ENCODE results near the gene CCDC116. TPM values are rescaled to one million over a fixed set of nuclear protein-coding genes. Genes with fewer than 3 reads are reported as not detected.

The CCDC116 gene
- polyA plus RNA-seq, 1 donor from 2014 or later, result 0.28 TPM

- Histone ChIP-seq H3K9ac (ENCODE audit: low read length) (no peak overlapping the region), H3K4me3 (ENCODE audit: low read length) (no peak overlapping the region), H3K9me2 (ENCODE audit: insufficient read depth, low read length) (no peaks in the 10 kb centered on the region), H3K27me3 (ENCODE audit: insufficient read depth, low read depth, low read length) (no peaks in the 10 kb centered on the region), H3F3A (ENCODE audit: insufficient read depth, low read length, poor library complexity, severe bottlenecking) (no peaks in the 10 kb centered on the region), H3K4me2 (ENCODE audit: low read length) (no peak overlapping the region), H3K9me3 (ENCODE audit: low read length) (no peaks in the 10 kb centered on the region), H3K27ac (ENCODE audit: low read length) (no peak overlapping the region), H2AFZ (ENCODE audit: low read depth, low read length) (no peak overlapping the region), H3K36me3 (ENCODE audit: insufficient read depth, low read length) (no peaks in the 10 kb centered on the region), H4K20me1 (ENCODE audit: insufficient read depth) (no peaks in the 10 kb centered on the region), H3K79me2 (replicated peaks; ENCODE audit: insufficient read depth, low read length) (no peaks in the 10 kb centered on the region)
- TF ChIP-seq SMC3 (conservative IDR thresholded peaks at IDR 0.05; ENCODE audit: poor library complexity) (no peak), MXI1 (conservative IDR thresholded peaks at IDR 0.05; ENCODE audit: poor library complexity, severe bottlenecking) (no peak), RAD21 (conservative IDR thresholded peaks at IDR 0.05) (no peak), CTCF (IDR thresholded peaks at IDR 0.05; ENCODE audit: poor library complexity, severe bottlenecking) (no peak)
These were observed 49.2 kb downstream of the CCDC116 start for GRCh38 chr22:21681566-21682370.

- Histone ChIP-seq H3K79me2 (replicated peaks; ENCODE audit: insufficient read depth, low read length) (no peaks in the 10 kb centered on the region), H2AFZ (ENCODE audit: low read depth, low read length) (no peak overlapping the region), H3K9me2 (ENCODE audit: insufficient read depth, low read length) (no peaks in the 10 kb centered on the region), H3K27me3 (ENCODE audit: insufficient read depth, low read depth, low read length) (no peaks in the 10 kb centered on the region), H4K20me1 (ENCODE audit: insufficient read depth) (no peaks in the 10 kb centered on the region), H3K36me3 (ENCODE audit: insufficient read depth, low read length) (no peaks in the 10 kb centered on the region), H3K4me3 (ENCODE audit: low read length) (no peak overlapping the region), H3K9me3 (ENCODE audit: low read length) (no peaks in the 10 kb centered on the region), H3K9ac (ENCODE audit: low read length) (no peak overlapping the region), H3K4me2 (ENCODE audit: low read length) (no peak overlapping the region), H3F3A (ENCODE audit: insufficient read depth, low read length, poor library complexity, severe bottlenecking) (no peaks in the 10 kb centered on the region), H3K27ac (ENCODE audit: low read length) (no peak overlapping the region)
- TF ChIP-seq RAD21 (conservative IDR thresholded peaks at IDR 0.05) (no peak), REST (IDR thresholded peaks at IDR 0.05; ENCODE audit: borderline replicate concordance) (no peak), EP300 (conservative IDR thresholded peaks at IDR 0.05; ENCODE audit: poor library complexity, severe bottlenecking) (no peak), EZH2 (IDR thresholded peaks at IDR 0.05; ENCODE audit: borderline replicate concordance, insufficient read depth, low read length, poor library complexity, severe bottlenecking) (no peak)
These were observed 50.0 kb downstream of the CCDC116 start for GRCh38 chr22:21682385-21683175.
